GM12874 (cell line): ENCODE measurements around the gene NAT10.

Experiments
- CTCF ChIP-seq: IDR thresholded peaks from 2 replicates; pipeline ENCODE4 v1.5.1; 2011; ENCODE audit warnings: low read depth, mild to moderate bottlenecking, control low read depth, low read length, moderate library complexity; ENCODE audit not compliant: insufficient read depth

Gene NAT10

GRCh38 chr11:34135439-34135838, 30.0 kb downstream of the NAT10 start:
- TF ChIP-seq CTCF, result no peak

GRCh38 chr11:34136420-34136819, 31.0 kb downstream of the NAT10 start:
- TF ChIP-seq CTCF, result no peak

DNA sequence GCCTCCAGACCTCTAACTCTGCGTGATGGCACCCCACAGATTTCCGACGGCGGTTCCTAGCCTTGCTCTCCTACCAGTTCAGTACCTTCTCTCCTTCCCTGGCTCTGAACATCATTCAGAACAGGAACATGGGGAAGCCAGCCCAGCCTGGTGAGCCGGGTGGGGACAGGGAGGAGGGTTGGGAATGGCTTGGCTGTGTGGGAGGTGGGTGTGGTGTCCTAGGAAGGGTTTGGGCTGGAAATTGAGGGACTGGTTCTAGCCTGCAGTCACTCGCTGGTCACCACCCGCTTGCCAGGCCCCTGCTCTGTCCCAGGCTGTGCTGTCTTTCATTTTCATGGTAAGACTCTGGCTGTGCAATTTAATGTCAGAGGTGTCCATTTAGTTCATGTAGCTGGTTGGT, 33.9 kb downstream of the NAT10 start:
- TF ChIP-seq CTCF, result no peak

DNA sequence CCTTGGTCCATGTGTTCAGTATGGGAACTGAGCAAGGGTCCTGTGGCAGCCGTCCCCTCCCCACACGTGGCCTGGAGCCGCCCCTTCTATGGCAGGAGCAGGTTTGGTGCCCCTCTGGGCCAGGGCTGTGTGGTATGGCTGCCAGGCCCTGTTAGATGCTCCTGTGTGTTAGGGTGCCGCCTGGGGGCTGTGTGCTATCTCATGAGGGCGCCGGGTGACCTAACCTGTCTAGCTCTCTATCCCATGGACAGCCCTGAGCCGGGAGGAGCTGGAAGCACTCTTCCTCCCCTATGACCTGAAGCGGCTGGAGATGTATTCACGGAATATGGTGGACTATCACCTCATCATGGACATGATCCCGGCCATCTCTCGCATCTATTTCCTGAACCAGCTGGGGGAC, 34.7 kb downstream of the NAT10 start:
- TF ChIP-seq CTCF, result no peak

GRCh38 chr11:34143048-34143447, 37.6 kb downstream of the NAT10 start:
- TF ChIP-seq CTCF, result no peak

GRCh38 chr11:34145073-34145472, 39.6 kb downstream of the NAT10 start:
- TF ChIP-seq CTCF, result no peak

- TF ChIP-seq CTCF, result no peak
These were observed 40.5 kb downstream of the NAT10 start for GRCh38 chr11:34145847-34146381.

GRCh38 chr11:34146411-34146810, 41.0 kb downstream of the NAT10 start:
- no peak for TF ChIP-seq CTCF
